K562 (cell line): ENCODE results near the gene DHDDS.

ENCODE experiments used
- SNAPC5 ChIP-seq: fragments of 250-450 bp; sonication (Bioruptor Pico); IDR thresholded peaks from 2 replicates; pipeline ENCODE4 v1.8.0; 2021; ENCODE audit warnings: moderate library complexity, mild to moderate bottlenecking, inconsistent platforms
- ZNF280A ChIP-seq: fragments of 450-650 bp; IDR thresholded peaks from 2 replicates; pipeline ENCODE4 v1.6.1; 2018; ENCODE audit warnings: mild to moderate bottlenecking, low read depth; ENCODE audit not compliant: partially characterized antibody
- ZNF282 ChIP-seq: sonication (generic); formaldehyde crosslinking; IDR thresholded peaks from 2 replicates; pipeline ENCODE4 v1.8.1; 2023; ENCODE audit warnings: missing genetic modification reagents
- ZSCAN32 ChIP-seq: fragments of 450-650 bp; formaldehyde crosslinking; IDR thresholded peaks from 2 replicates; pipeline ENCODE4 v1.4.0; 2020; ENCODE audit warnings: mild to moderate bottlenecking, moderate library complexity
- TF ChIP-seq, protein P1 (sequence below), 3 experiments: IDR thresholded peaks in 2 of 3; conservative IDR thresholded peaks in 1 of 3; 2 replicates each; pipeline ENCODE4 v1.5.1; 2011 to 2012; ENCODE audit warnings: low read length in 3 of 3, mild to moderate bottlenecking in 3 of 3, control low read depth in 2 of 3, improper control_type of control experiment in 1 of 3, inconsistent platforms in 1 of 3, low read depth in 1 of 3, mixed read lengths in 1 of 3, moderate library complexity in 1 of 3; ENCODE audit not compliant: insufficient read depth in 2 of 3

DNA sequence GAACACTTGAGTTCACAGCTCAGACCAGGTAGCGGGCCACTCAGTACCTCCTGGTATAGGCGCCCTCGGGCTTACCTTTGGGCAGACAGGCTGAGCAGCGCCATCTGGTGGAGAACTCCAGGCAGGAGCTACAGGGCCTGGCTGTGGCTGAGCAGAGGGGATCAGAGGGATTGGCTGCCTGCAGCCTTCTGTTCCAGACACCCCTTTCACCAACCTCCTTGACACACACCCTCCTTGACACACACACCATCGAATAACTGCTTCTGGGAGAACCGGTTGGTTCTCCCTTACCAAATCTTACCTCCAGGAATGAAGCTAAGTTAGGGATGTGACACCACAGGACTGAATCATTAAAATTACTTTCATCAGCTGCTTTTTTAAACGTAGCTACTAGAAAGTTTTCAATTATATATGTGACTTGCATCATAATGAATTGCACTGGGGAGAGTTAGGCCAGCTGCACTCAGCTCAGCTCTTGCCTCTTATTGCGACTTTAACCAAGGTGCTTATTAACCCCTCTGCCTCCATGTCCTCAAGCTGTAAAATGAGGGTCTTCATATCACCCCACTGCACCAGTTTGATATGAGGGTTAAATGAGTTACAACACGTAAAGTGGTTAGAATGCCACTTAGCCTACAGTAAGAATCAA, 14.9 kb upstream of the DHDDS start:
- TF ChIP-seq ZNF280A (no peak), ZNF282 (CRISPR knock-in tag) (no peak), ZSCAN32 (CRISPR knock-in tag) (no peak), SNAPC5 (no peak)
- TF ChIP-seq, protein P1, sequence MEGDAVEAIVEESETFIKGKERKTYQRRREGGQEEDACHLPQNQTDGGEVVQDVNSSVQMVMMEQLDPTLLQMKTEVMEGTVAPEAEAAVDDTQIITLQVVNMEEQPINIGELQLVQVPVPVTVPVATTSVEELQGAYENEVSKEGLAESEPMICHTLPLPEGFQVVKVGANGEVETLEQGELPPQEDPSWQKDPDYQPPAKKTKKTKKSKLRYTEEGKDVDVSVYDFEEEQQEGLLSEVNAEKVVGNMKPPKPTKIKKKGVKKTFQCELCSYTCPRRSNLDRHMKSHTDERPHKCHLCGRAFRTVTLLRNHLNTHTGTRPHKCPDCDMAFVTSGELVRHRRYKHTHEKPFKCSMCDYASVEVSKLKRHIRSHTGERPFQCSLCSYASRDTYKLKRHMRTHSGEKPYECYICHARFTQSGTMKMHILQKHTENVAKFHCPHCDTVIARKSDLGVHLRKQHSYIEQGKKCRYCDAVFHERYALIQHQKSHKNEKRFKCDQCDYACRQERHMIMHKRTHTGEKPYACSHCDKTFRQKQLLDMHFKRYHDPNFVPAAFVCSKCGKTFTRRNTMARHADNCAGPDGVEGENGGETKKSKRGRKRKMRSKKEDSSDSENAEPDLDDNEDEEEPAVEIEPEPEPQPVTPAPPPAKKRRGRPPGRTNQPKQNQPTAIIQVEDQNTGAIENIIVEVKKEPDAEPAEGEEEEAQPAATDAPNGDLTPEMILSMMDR (IDR thresholded peaks at IDR 0.05 in 2 of 3, conservative IDR thresholded peaks at IDR 0.05 in 1 of 3; ENCODE audit: insufficient read depth in 2 of 3, low read depth in 1 of 3, low read length in 3 of 3) = peak; percentile 96
